Upper lobe of right lung (tissue), 1 donor: ENCODE data around the gene CTDP1. TPM values are rescaled to one million over a fixed set of nuclear protein-coding genes. Genes with fewer than 3 reads are reported as not detected.
A peak's percentile ranks its signal among the peaks of the same experiment; 100 is the strongest.

ENCODE experiments used
- ATAC-seq: fragments of 200-7000 bp; cut with Tn5 transposase; one replicate; pipeline ENCODE4 v1.9.1; 2020; ENCODE audit warnings: mild to moderate bottlenecking, moderate library complexity
- DNase-seq: peaks from one replicate; pipeline ENCODE4 v3.0.0-alpha.2; 2020
- H3K27ac ChIP-seq: fragments of 200-600 bp; one replicate; pipeline ENCODE4 v1.8.0; 2022
- H3K27me3 ChIP-seq: fragments of 200-600 bp; one replicate; pipeline ENCODE4 v1.8.0; 2022; ENCODE audit warnings: mild to moderate bottlenecking
- H3K36me3 ChIP-seq: fragments of 200-600 bp; one replicate; pipeline ENCODE4 v1.8.0; 2022
- H3K4me1 ChIP-seq: fragments of 200-600 bp; one replicate; pipeline ENCODE4 v1.8.0; 2022
- H3K4me3 ChIP-seq: fragments of 200-600 bp; one replicate; pipeline ENCODE4 v1.8.0; 2022; ENCODE audit warnings: mild to moderate bottlenecking
- H3K9me3 ChIP-seq: fragments of 200-600 bp; one replicate; pipeline ENCODE4 v1.8.0; 2022
- intact Hi-C: fragments of 100-400 bp; cut with DNase I; formaldehyde crosslinking; loops from one replicate; pipeline ENCODE4 v1.11.0; 2022
- total RNA-seq: library from RNA; stranded (reverse); fragmentation: NEBNext Ultra II Directional; extraction: Animal tissue kit (Norgen Biotek cat#: 25700); gene quantifications from one replicate; pipeline ENCODE4 v1.2.1, GENCODE V29; 2021
- TF ChIP-seq, protein P1 (sequence below): fragments of 200-600 bp; IDR thresholded peaks from one replicate; pipeline ENCODE4 v1.8.0; 2022; ENCODE audit warnings: antibody characterized with exemption
- donor health status: DM: no; HTN: yes; CAD: no; lungs with severe emphysema.

CTDP1 gene
- total RNA-seq, 1 donor from 2014 or later = 23.0 TPM

DNA sequence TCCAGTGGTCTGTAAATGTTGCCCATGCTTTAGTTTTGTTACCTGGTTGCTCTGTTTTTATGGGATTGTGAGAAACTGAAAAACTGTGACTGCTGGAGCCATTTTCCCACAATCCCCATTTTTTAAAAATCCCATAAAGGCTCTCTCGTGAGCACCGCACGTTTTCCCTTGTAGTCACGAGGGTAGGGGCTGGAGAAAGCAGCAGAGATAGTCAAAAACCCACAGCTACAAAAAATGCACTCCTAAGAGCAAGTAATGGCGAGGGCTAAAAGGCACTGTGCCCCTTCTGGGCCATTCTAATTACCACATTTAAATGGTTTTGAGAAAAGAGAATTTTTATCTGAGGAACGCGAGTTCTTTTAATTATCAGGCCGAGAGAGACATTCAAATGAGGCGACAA, 1.8 kb upstream of the CTDP1 start:
- no peaks in the 10 kb centered on the region for H3K36me3 ChIP-seq
- DNase-seq (no peak), ATAC-seq (no peak)
- H3K9me3 ChIP-seq = no peaks in the 10 kb centered on the region
- intact Hi-C loops = no loop called here
- peak overlapping the region; percentile 63 for H3K4me3 ChIP-seq
- no peaks in the 10 kb centered on the region for H3K27me3 ChIP-seq
- TF ChIP-seq, protein P1, sequence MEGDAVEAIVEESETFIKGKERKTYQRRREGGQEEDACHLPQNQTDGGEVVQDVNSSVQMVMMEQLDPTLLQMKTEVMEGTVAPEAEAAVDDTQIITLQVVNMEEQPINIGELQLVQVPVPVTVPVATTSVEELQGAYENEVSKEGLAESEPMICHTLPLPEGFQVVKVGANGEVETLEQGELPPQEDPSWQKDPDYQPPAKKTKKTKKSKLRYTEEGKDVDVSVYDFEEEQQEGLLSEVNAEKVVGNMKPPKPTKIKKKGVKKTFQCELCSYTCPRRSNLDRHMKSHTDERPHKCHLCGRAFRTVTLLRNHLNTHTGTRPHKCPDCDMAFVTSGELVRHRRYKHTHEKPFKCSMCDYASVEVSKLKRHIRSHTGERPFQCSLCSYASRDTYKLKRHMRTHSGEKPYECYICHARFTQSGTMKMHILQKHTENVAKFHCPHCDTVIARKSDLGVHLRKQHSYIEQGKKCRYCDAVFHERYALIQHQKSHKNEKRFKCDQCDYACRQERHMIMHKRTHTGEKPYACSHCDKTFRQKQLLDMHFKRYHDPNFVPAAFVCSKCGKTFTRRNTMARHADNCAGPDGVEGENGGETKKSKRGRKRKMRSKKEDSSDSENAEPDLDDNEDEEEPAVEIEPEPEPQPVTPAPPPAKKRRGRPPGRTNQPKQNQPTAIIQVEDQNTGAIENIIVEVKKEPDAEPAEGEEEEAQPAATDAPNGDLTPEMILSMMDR = no peak
- H3K4me1 ChIP-seq = peaks cover 26% of the 10 kb centered on the region
- H3K27ac ChIP-seq = peak overlapping the region; percentile 99

DNA sequence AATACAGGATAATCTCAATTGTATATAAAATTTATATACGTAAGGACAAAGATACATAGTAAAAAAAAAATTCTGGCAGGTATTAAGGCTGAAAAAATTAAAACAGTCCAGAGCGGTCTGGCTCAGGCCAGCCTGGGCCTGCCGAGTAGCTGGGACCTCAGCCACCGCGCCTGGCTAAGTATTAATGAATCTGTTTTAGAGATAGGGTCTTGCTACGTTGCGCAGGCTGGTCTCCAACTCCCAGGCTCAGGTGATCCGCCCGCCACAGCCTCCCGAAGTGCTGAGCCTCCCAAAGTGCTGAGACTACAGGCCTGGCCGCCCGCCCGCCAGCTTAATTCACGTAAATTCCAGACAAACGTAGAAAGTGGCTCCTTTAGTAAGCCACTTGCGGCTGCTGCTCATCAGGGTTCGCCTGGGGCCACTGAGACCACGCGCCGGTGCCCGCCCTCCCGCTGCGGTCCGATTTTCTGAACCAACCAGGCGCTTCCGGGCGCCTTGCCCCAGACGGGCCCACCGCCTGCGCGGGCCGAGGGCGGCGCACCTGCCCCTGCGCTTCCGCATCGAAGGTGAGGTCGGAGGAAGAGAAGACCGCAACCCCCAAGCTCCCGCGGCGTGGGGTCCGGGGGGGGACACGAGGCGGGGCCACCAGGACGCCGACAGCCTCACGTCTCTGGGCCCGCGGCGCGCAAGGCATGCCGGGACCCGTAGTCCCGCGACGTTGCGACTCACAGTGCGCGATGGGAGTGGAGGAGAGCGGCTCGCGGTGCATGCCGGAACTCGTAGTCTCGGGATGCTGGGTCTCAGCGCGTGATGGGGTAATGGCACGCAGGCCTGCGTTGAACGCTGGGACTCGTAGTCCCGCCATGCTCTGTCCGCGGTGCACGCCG, 695 bp upstream of the CTDP1 start:
- peak; percentile 96 for ATAC-seq
- intact Hi-C loops = no loop called here
- peak overlapping the region; percentile 63 for H3K4me3 ChIP-seq
- peak overlapping the region; percentile 99 for H3K27ac ChIP-seq
- no peaks in the 10 kb centered on the region for H3K27me3 ChIP-seq
- TF ChIP-seq, protein P1 = no peak
- H3K4me1 ChIP-seq = peaks cover 26% of the 10 kb centered on the region
- H3K36me3 ChIP-seq = no peaks in the 10 kb centered on the region
- H3K9me3 ChIP-seq = no peaks in the 10 kb centered on the region
- DNase-seq = peak; percentile 100

DNA sequence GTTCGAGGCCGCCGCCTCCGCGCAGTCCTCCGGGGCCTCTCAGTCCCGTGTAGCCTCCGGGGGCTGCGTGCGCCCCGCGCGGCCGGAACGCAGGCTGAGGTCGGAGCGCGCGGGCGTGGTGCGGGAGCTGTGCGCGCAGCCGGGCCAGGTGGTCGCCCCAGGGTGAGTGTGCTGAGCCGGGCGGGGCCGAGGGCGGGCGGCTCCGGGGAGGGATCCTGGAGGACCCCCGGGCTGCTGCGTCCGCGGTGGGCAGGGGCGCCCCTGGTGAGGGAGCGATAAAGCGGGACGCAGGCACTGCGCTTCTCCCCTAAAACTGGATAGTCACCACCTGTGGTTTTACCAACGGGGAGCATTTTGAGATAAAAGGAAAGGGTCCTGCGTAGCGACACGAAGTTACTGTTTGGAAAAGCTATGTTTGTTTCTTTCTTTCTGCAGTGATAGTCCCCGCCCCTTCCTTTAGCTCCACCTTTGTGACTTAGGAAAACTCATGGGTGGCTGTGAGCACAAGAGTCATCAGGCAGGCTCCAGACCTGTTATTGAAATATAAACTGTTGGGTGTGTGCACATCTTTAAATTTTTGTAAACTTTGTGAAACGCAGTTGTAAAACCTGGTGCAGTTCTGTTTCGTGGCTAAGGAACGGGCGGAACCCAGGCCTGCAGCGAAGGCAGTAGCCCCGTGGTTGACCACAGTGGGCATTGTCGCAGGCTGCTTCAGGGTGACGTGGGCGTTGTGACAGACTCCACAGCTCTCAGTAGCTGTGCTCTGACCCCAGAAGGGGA, 687 bp downstream of the CTDP1 start:
- DNase-seq = no peak
- no peaks in the 10 kb centered on the region for H3K9me3 ChIP-seq
- H3K27ac ChIP-seq = peak overlapping the region; percentile 99
- TF ChIP-seq, protein P1 = no peak
- intact Hi-C loops = no loop called here
- ATAC-seq = no peak
- H3K27me3 ChIP-seq = no peaks in the 10 kb centered on the region
- no peaks in the 10 kb centered on the region for H3K36me3 ChIP-seq
- H3K4me1 ChIP-seq = peaks cover 26% of the 10 kb centered on the region
- H3K4me3 ChIP-seq = peak overlapping the region; percentile 63

DNA sequence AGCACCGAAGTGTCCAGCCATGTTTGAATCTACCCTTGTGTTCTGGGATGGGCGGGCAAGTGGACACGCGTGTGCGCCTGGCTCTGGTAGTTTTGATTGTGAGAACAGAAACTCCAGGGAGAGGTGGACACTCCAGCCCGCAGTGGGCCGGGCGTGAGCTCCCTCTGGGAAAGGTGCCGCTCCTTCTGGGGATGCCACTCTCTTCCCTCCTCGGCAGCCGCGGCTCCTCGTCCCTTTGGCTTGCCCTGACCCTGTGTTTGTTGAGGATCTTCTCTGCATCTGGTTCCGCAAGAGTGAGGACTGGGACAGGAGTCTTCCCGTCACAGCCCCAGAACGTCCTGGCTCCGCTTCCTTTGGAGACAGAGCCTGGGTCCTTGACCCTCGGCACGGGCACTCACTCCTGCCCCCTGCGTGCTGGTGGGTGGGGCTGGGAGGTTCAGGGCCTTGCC, 1.3 kb downstream of the CTDP1 start:
- H3K27me3 ChIP-seq = no peaks in the 10 kb centered on the region
- peaks cover 26% of the 10 kb centered on the region for H3K4me1 ChIP-seq
- H3K27ac ChIP-seq = no peak overlapping the region
- no peaks in the 10 kb centered on the region for H3K36me3 ChIP-seq
- H3K4me3 ChIP-seq = peak overlapping the region; percentile 63
- no peaks in the 10 kb centered on the region for H3K9me3 ChIP-seq
- TF ChIP-seq, protein P1 = no peak
- intact Hi-C loops = no loop called here
- no peak for ATAC-seq
- DNase-seq = no peak

DNA sequence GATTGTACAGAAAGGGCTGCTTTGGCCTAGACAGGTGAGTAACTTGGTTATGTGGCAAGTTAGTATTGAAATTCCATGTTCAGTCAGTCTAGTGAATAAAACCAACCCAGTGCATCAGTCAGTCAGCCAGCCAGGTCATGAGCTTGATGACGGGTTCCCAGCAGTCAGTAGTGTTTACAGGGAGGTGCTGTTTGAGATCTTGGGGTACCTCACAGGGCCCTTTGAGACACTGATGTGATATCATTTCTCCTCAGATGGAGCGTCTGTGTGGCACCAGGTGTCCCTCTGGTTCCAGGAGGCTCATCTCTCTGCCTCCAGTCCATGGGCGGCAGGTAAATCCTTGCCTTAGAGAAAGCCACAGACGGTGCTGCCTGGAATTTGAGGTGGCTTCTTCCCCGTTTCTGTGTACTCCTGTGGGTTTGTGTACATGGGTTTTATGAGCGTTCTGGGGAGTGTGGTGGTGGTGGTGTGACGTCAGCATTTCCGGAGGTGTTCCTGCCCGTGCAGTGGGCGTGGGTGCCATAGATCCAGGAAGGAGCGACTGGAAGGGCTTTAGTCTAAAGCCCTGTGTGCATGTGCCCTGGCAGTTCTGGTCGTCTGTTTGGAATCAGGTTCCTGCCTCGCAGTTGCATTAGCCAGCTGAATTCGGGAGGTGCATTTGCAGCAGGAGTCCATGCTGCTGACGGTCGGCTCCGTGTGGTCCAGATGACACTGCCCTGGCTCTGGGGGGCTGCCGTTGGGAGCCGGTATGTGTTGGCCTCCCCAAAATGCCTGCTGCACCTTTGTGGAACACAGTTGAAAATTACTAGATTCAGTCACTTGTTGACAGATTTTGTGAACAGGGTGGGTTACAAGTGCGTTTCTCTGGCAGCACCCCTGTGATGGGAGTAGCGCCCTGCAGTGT, 2.1 kb downstream of the CTDP1 start:
- DNase-seq (no peak), ATAC-seq (no peak)
- Histone ChIP-seq H3K27me3 (no peaks in the 10 kb centered on the region), H3K4me3 (no peak overlapping the region), H3K27ac (no peak overlapping the region), H3K36me3 (no peaks in the 10 kb centered on the region), H3K4me1 (peaks cover 26% of the 10 kb centered on the region), H3K9me3 (no peaks in the 10 kb centered on the region)
- intact Hi-C loops = no loop called here
- TF ChIP-seq, protein P1 = no peak
